ENCODE data around the gene SMOC1.

Gene SMOC1

DNA sequence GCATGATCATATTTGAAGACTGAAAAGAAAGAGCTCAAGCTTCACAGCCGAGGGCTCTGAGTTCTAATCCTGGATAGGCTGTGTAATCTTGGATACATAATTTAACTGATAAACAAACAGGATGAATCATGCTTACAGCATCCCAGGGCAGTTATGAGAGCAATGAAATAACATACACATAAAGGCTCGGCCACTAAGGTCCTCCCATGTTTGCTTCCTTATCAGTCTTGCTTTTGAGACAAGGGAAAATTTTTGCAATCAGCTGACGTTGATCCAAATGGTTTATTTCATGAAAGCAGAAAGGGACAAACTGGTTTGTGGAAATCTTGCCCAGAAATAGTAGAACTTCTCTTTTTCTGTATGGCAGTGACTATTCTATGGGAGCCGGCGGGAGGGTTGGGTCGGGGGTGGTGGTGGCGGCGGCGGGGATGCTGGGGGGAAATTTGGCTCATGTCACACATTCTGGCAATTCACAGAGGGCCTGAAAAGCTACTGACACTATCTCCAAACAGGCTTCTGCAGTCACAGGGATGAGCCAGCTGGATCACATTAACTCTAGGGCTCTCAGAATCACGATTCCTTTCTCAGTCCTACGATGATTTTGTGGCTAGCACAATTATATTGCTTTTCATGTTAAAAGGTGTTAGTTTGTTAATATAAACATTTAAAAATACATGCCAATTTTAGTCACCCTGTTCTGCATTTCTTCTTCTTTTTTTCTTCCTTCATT, 185.1 kb downstream of the SMOC1 start:
- Histone ChIP-seq H3K9ac (ENCODE audit: low read length in 5 of 5) (no peak overlapping the region), H3K4me3 (ENCODE audit: low read depth in 1 of 5, low read length in 5 of 5) (no peak overlapping the region), H3K36me3 (ENCODE audit: control insufficient read depth in 5 of 5, insufficient read depth in 5 of 5, low read length in 5 of 5) (no peaks in the 10 kb centered on the region), H3K27me3 (ENCODE audit: control insufficient read depth in 5 of 5, insufficient read depth in 4 of 5, low read length in 5 of 5) (peaks cover 0 to 9% (median 3%) of the 10 kb centered on the region in 5 donors), H3K4me1 (ENCODE audit: control insufficient read depth in 5 of 5, insufficient read depth in 5 of 5, low read length in 5 of 5) (no peaks in the 10 kb centered on the region), H3K27ac (ENCODE audit: low read depth, low read length) (no peak overlapping the region), H3K9me3 (ENCODE audit: control insufficient read depth in 5 of 5, low read length in 5 of 5) (no peaks in the 10 kb centered on the region)

DNA sequence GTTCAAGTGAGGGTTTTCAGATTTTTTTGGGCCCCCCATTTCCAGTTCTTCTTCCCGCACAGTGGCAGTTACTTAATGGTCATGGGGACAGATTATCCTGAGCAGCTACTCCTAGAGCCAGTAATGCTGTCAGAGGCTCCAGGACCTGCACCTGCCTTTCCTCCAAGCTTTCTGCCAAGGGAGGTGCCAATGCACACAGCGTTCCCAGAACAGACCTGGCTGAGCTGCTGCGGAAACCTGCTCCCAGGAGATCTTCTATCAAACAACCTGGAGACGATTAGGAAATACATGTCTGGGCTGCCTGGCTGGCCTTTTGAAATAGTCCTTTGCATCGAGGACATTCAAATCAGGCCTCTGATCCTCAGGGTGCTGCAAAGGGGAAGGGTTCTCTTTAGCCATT, 188.6 kb downstream of the SMOC1 start:
- Histone ChIP-seq H3K4me3 (ENCODE audit: low read depth in 1 of 5, low read length in 5 of 5) (no peak overlapping the region), H3K36me3 (ENCODE audit: control insufficient read depth in 5 of 5, insufficient read depth in 5 of 5, low read length in 5 of 5) (no peaks in the 10 kb centered on the region), H3K9ac (ENCODE audit: low read length in 5 of 5) (no peak overlapping the region), H3K4me1 (ENCODE audit: control insufficient read depth in 5 of 5, insufficient read depth in 5 of 5, low read length in 5 of 5) (no peaks in the 10 kb centered on the region), H3K27ac (ENCODE audit: low read depth, low read length) (no peak overlapping the region), H3K27me3 (ENCODE audit: control insufficient read depth in 5 of 5, insufficient read depth in 4 of 5, low read length in 5 of 5) (peaks cover 0 to 9% (median 3%) of the 10 kb centered on the region in 5 donors), H3K9me3 (ENCODE audit: control insufficient read depth in 5 of 5, low read length in 5 of 5) (no peaks in the 10 kb centered on the region)

DNA sequence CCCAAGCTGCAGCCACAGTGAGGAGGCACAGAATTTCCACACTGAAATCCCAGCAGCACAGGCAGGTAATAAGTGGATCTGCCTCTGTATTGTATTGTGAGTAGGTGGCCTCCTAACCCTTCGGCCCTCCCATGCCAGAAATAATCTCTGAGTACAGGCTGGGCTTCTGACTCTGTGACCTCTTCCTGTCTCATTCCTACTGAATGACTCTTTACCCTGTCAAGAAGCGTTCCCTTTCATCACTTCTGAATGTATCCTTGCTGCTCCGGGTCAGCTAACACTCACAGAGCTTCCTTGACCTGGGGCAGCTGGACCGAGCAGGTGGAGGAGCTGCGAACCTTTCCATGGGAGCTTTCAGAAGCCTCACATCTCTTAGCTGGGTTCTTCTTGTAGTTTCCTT, 190.0 kb downstream of the SMOC1 start:
- Histone ChIP-seq H3K4me3 (ENCODE audit: low read depth in 1 of 5, low read length in 5 of 5) (no peak overlapping the region), H3K9me3 (ENCODE audit: control insufficient read depth in 5 of 5, low read length in 5 of 5) (no peaks in the 10 kb centered on the region), H3K27me3 (ENCODE audit: control insufficient read depth in 5 of 5, insufficient read depth in 4 of 5, low read length in 5 of 5) (peaks cover 0 to 7% (median 3%) of the 10 kb centered on the region in 5 donors), H3K36me3 (ENCODE audit: control insufficient read depth in 5 of 5, insufficient read depth in 5 of 5, low read length in 5 of 5) (no peaks in the 10 kb centered on the region), H3K27ac (ENCODE audit: low read depth, low read length) (no peak overlapping the region), H3K9ac (ENCODE audit: low read length in 5 of 5) (no peak overlapping the region), H3K4me1 (ENCODE audit: control insufficient read depth in 5 of 5, insufficient read depth in 5 of 5, low read length in 5 of 5) (no peaks in the 10 kb centered on the region)

DNA sequence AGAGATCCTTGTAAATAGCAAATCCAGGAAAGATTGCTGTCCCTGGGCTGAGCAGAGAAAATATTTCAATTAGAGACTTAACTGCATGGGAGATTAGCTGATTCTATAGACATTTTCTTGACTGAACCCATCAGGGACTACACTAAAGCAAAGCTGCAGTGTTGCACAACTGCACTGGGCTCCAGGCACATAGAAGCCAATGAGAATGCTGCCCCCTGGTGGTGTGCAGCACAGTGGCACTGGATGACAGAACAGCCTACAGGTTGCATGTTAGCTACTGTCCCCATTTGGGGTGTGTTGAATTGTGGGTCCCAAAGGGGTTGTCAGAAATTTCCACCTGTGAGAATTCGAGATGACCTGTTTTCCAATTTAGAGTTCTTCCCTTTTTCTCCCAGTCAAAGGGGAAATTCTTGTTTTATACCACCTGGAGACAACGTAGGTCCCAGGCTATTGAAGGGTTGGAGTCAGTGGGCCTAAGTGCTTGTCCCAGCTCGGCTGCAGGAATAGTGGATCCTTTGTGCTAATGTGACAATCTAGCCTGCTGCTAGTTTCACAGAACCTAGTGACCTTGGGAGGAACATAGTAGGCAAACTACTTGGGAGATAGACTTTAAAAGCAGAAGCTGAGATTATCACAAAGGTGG, 194.8 kb downstream of the SMOC1 start:
- Histone ChIP-seq H3K9ac (ENCODE audit: low read length in 5 of 5) (no peak overlapping the region), H3K27ac (ENCODE audit: low read depth, low read length) (no peak overlapping the region), H3K9me3 (ENCODE audit: control insufficient read depth in 5 of 5, low read length in 5 of 5) (no peaks in the 10 kb centered on the region), H3K4me3 (ENCODE audit: low read depth in 1 of 5, low read length in 5 of 5) (no peak overlapping the region), H3K36me3 (ENCODE audit: control insufficient read depth in 5 of 5, insufficient read depth in 5 of 5, low read length in 5 of 5) (no peaks in the 10 kb centered on the region), H3K4me1 (ENCODE audit: control insufficient read depth in 5 of 5, insufficient read depth in 5 of 5, low read length in 5 of 5) (no peaks in the 10 kb centered on the region), H3K27me3 (ENCODE audit: control insufficient read depth in 5 of 5, insufficient read depth in 4 of 5, low read length in 5 of 5) (peaks cover 0 to 3% (median 0%) of the 10 kb centered on the region in 5 donors)

DNA sequence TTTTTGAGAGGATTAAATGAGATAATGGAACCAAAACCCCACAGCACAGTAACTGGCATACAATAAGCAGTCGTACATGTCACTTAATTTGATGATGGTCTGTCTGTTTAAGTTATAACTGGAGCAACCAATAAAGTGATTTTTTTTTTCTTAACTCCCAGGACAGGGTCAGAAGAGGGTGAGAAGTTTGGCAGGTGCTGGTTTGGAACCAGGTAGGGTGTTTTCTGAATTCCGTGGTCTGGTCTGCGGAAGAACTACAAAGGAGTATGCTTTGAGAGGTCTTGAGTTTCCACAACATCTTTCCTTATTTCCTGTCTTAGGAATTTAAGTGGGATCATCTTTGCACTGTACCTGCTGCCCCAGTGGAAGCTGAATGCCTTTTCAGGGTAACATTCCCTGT, 197.8 kb downstream of the SMOC1 start:
- Histone ChIP-seq H3K4me3 (ENCODE audit: low read depth in 1 of 5, low read length in 5 of 5) (no peak overlapping the region), H3K36me3 (ENCODE audit: control insufficient read depth in 5 of 5, insufficient read depth in 5 of 5, low read length in 5 of 5) (no peaks in the 10 kb centered on the region), H3K9ac (ENCODE audit: low read length in 5 of 5) (no peak overlapping the region), H3K27me3 (ENCODE audit: control insufficient read depth in 5 of 5, insufficient read depth in 4 of 5, low read length in 5 of 5) (peaks cover 0 to 10% (median 0%) of the 10 kb centered on the region in 5 donors), H3K9me3 (ENCODE audit: control insufficient read depth in 5 of 5, low read length in 5 of 5) (no peaks in the 10 kb centered on the region), H3K27ac (ENCODE audit: low read depth, low read length) (no peak overlapping the region), H3K4me1 (ENCODE audit: control insufficient read depth in 5 of 5, insufficient read depth in 5 of 5, low read length in 5 of 5) (no peaks in the 10 kb centered on the region)

DNA sequence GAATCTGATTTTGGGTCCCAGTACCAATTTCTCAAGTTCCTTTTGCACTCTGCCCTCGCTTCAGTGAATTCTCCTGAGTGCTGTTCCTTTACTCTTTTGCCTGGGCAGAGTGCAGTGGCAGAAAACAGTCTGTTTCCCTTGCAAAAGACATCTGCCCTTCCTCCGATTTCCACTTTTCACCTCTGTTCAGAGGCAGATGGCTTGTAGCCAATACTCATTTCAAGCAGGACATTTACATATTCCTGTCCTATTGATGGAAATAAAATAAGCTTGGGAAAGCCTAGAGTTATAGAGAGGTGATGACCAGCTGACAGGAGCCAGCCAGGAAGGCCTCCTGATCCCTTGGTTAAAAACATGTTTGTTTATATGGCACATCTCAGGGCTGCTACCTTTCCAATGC, 198.5 kb downstream of the SMOC1 start:
- Histone ChIP-seq H3K27ac (ENCODE audit: low read depth, low read length) (no peak overlapping the region), H3K27me3 (ENCODE audit: control insufficient read depth in 5 of 5, insufficient read depth in 4 of 5, low read length in 5 of 5) (peaks cover 0 to 12% (median 0%) of the 10 kb centered on the region in 5 donors), H3K4me3 (ENCODE audit: low read depth in 1 of 5, low read length in 5 of 5) (no peak overlapping the region), H3K4me1 (ENCODE audit: control insufficient read depth in 5 of 5, insufficient read depth in 5 of 5, low read length in 5 of 5) (no peaks in the 10 kb centered on the region), H3K9me3 (ENCODE audit: control insufficient read depth in 5 of 5, low read length in 5 of 5) (no peaks in the 10 kb centered on the region), H3K36me3 (ENCODE audit: control insufficient read depth in 5 of 5, insufficient read depth in 5 of 5, low read length in 5 of 5) (no peaks in the 10 kb centered on the region), H3K9ac (ENCODE audit: low read length in 5 of 5) (no peak overlapping the region)

DNA sequence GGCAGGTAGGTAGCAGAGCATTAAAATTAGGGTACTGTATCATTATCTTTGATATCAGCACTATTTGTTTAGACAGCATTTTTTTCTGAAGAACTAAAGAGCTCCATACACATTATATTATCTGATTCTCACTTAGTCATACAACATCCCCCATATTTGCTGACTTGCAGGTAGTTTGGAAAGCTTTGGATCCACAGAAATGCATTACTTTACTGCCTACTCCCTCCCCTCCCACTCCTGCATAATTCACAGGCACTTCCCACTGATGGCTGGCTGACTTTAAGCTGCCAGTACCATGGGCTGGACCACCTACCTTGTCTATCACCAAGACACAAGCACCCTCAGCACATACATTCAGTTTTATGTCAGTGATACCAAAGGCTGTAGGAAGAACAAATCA, 199.1 kb downstream of the SMOC1 start:
- Histone ChIP-seq H3K9me3 (ENCODE audit: control insufficient read depth in 5 of 5, low read length in 5 of 5) (no peaks in the 10 kb centered on the region), H3K9ac (ENCODE audit: low read length in 5 of 5) (no peak overlapping the region), H3K4me1 (ENCODE audit: control insufficient read depth in 5 of 5, insufficient read depth in 5 of 5, low read length in 5 of 5) (no peaks in the 10 kb centered on the region), H3K27me3 (ENCODE audit: control insufficient read depth in 5 of 5, insufficient read depth in 4 of 5, low read length in 5 of 5) (peaks cover 0 to 14% (median 0%) of the 10 kb centered on the region in 5 donors), H3K36me3 (ENCODE audit: control insufficient read depth in 5 of 5, insufficient read depth in 5 of 5, low read length in 5 of 5) (no peaks in the 10 kb centered on the region), H3K4me3 (ENCODE audit: low read depth in 1 of 5, low read length in 5 of 5) (no peak overlapping the region), H3K27ac (ENCODE audit: low read depth, low read length) (no peak overlapping the region)

DNA sequence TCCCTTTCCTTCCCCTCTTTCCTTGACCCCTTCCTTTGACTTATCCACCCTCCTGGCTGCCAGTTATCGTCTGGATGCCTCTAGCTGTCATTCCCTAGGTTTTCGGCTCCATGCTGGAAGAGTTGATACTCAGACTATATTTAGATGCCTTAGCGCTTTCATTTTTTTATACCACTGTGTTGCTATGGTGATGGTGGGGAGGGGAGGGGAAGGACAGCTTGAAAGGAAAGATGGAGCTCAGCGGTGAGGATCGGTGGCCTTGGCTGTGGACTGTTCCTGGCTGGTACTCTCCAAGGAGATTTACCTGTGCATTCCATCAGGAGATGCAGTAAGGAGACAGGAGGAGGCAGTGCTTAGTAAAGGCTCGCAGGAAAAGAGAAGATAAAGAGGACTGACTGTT, 200.9 kb downstream of the SMOC1 start:
- no peak overlapping the region for H3K4me3 ChIP-seq (ENCODE audit: low read depth in 1 of 5, low read length in 5 of 5)

More for the DNA sequence above, 200.9 kb downstream of the SMOC1 start:
- peaks cover 0 to 14% (median 0%) of the 10 kb centered on the region in 5 donors for H3K27me3 ChIP-seq (ENCODE audit: control insufficient read depth in 5 of 5, insufficient read depth in 4 of 5, low read length in 5 of 5)
- H3K36me3 ChIP-seq (ENCODE audit: control insufficient read depth in 5 of 5, insufficient read depth in 5 of 5, low read length in 5 of 5), result no peaks in the 10 kb centered on the region
- no peak overlapping the region for H3K27ac ChIP-seq (ENCODE audit: low read depth, low read length)
- H3K9ac ChIP-seq (ENCODE audit: low read length in 5 of 5), result no peak overlapping the region
- H3K9me3 ChIP-seq (ENCODE audit: control insufficient read depth in 5 of 5, low read length in 5 of 5), result no peaks in the 10 kb centered on the region
- no peaks in the 10 kb centered on the region for H3K4me1 ChIP-seq (ENCODE audit: control insufficient read depth in 5 of 5, insufficient read depth in 5 of 5, low read length in 5 of 5)
